Neural progenitor cell (in vitro differentiated cells): Measurements from ENCODE around the gene GABRE.

Source experiments
- EZH2 ChIP-seq: fragments of 200-600 bp; sonication (generic); IDR thresholded peaks from 2 replicates; pipeline ENCODE4 v1.6.1; 2017; ENCODE audit warnings: antibody characterized with exemption, mild to moderate bottlenecking, moderate library complexity
- EZH2phosphoT487 ChIP-seq: fragments of 200-600 bp; sonication (generic); IDR thresholded peaks from 2 replicates; pipeline ENCODE4 v1.6.1; 2017; ENCODE audit warnings: antibody characterized with exemption
- TF ChIP-seq, protein P1 (sequence below): fragments of 200-600 bp; sonication (generic); IDR thresholded peaks from 2 replicates; pipeline ENCODE4 v1.5.1; 2017; ENCODE audit warnings: antibody characterized with exemption, mild to moderate bottlenecking

GRCh38 chrX:152020888-152021287 lies 46.4 kb upstream of the GABRE start:
- no peak for TF ChIP-seq EZH2
- TF ChIP-seq, protein P1, sequence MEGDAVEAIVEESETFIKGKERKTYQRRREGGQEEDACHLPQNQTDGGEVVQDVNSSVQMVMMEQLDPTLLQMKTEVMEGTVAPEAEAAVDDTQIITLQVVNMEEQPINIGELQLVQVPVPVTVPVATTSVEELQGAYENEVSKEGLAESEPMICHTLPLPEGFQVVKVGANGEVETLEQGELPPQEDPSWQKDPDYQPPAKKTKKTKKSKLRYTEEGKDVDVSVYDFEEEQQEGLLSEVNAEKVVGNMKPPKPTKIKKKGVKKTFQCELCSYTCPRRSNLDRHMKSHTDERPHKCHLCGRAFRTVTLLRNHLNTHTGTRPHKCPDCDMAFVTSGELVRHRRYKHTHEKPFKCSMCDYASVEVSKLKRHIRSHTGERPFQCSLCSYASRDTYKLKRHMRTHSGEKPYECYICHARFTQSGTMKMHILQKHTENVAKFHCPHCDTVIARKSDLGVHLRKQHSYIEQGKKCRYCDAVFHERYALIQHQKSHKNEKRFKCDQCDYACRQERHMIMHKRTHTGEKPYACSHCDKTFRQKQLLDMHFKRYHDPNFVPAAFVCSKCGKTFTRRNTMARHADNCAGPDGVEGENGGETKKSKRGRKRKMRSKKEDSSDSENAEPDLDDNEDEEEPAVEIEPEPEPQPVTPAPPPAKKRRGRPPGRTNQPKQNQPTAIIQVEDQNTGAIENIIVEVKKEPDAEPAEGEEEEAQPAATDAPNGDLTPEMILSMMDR = no peak
- no peak for TF ChIP-seq EZH2phosphoT487
